Lung (tissue), 12 donors: ENCODE data around the gene HES3. TPM values are rescaled to one million over a fixed set of nuclear protein-coding genes. Genes with fewer than 3 reads are reported as not detected.

Experiments
- ATAC-seq: fragments of 200-7000 bp; cut with Tn5 transposase; one replicate; pipeline ENCODE4 v1.9.1; 2020; ENCODE audit warnings: moderate number of reproducible peaks; ENCODE audit not compliant: insufficient read depth, low FRiP score
- DNase-seq, 3 donors: peaks; one replicate each; pipeline ENCODE4 v3.0.0-alpha.2; 2013 to 2017
- H3K27ac ChIP-seq, 2 donors: one replicate each; pipeline ENCODE4 v1.5.1; 2013; ENCODE audit warnings: mild to moderate bottlenecking in 2 of 2, moderate library complexity in 2 of 2, control low read depth in 1 of 2, inconsistent platforms in 1 of 2, low read depth in 1 of 2, low read length in 1 of 2
- H3K27me3 ChIP-seq, 3 donors: one replicate each; pipeline ENCODE4 v1.5.1; 2013; ENCODE audit warnings: low read length in 2 of 3; ENCODE audit not compliant: control insufficient read depth in 3 of 3, insufficient read depth in 3 of 3
- H3K36me3 ChIP-seq, 4 donors: one replicate each; pipeline ENCODE4 v1.5.1; 2013; ENCODE audit warnings: low read length in 4 of 4, mild to moderate bottlenecking in 1 of 4, moderate library complexity in 1 of 4; ENCODE audit not compliant: control insufficient read depth in 4 of 4, insufficient read depth in 4 of 4
- H3K4me1 ChIP-seq, 5 donors: one replicate each; pipeline ENCODE4 v1.5.1; 2013; ENCODE audit warnings: low read length in 5 of 5, mild to moderate bottlenecking in 2 of 5, moderate library complexity in 1 of 5; ENCODE audit not compliant: control insufficient read depth in 5 of 5, insufficient read depth in 5 of 5
- H3K4me3 ChIP-seq: one replicate; pipeline ENCODE4 v1.5.1; 2013; ENCODE audit warnings: mild to moderate bottlenecking, control low read depth, moderate library complexity
- H3K9ac ChIP-seq, 2 donors: one replicate each; pipeline ENCODE4 v1.5.1; 2013; ENCODE audit warnings: low read length in 2 of 2, control low read depth in 1 of 2; ENCODE audit not compliant: insufficient read depth in 1 of 2
- H3K9me3 ChIP-seq, 4 donors: one replicate each; pipeline ENCODE4 v1.5.1; 2013; ENCODE audit warnings: low read length in 3 of 4, mild to moderate bottlenecking in 1 of 4, moderate library complexity in 1 of 4; ENCODE audit not compliant: control insufficient read depth in 4 of 4, insufficient read depth in 3 of 4
- WGBS, 2 donors: extraction: QIAGEN DNeasy Blood & Tissue Kit; methylation state at CpG; one replicate each; pipeline ENCODE4 v1.1.7; 2013; 5-methylcytosine and 5-hydroxymethylcytosine counted together
- polyA plus RNA-seq, 2 donors: library from polyadenylated mRNA; stranded (reverse); fragments of 200-250 nt; gene quantifications; one replicate each; pipeline ENCODE4 v1.2.1, GENCODE V29; 2013
- total RNA-seq, 2 donors: library from RNA; depleted of rRNA in 1 of 2; stranded (reverse); fragments of >200 nt in 1 of 2; gene quantifications; one replicate each; pipeline ENCODE4 v1.2.1, GENCODE V29; 2014 to 2021
- TF ChIP-seq, protein P1 (sequence below): IDR thresholded peaks from 2 replicates; pipeline ENCODE4 v1.5.1; 2012; ENCODE audit warnings: mild to moderate bottlenecking; ENCODE audit errors: control extremely low read depth, extremely low read depth
- donor health status: control.
- donor health status: control.
- donor health status: Bipolar disorder and iron deficiency.
- donor health status: healthy.
- donor health status: DM: yes; HTN: yes; CAD: no.

The HES3 gene
- total and polyA plus RNA-seq, 4 donors = not detected

DNA sequence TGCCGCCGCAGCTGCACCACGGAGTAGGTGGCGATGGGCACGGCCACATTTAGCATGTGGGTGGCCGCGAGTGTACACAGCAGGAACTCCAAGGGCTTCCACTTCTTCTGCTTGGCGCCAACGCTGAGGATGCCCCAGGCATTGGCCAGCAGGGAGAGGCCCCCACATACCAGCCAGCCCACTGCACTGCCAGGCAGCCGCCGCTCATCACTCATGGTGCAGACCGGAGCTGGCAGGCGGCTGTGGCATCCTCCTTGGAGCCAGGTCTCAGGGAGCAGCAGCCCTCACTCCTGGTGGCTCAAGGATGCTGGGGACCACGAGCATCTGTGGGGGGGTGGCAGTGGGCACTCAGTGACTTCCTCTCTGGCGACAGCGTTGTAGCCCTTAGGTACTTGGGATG, 10.7 kb downstream of the HES3 start:
- Histone ChIP-seq H3K27me3 (peaks cover 0 to 20% (median 0%) of the 10 kb centered on the region in 3 donors), H3K27ac (no peak overlapping the region), H3K4me3 (no peak overlapping the region), H3K36me3 (peaks cover 0 to 12% (median 1%) of the 10 kb centered on the region in 4 donors), H3K4me1 (peaks cover 0 to 9% (median 3%) of the 10 kb centered on the region in 5 donors), H3K9ac (no peak overlapping the region), H3K9me3 (peaks cover 0 to 5% (median 0%) of the 10 kb centered on the region in 4 donors)
- TF ChIP-seq, protein P1, sequence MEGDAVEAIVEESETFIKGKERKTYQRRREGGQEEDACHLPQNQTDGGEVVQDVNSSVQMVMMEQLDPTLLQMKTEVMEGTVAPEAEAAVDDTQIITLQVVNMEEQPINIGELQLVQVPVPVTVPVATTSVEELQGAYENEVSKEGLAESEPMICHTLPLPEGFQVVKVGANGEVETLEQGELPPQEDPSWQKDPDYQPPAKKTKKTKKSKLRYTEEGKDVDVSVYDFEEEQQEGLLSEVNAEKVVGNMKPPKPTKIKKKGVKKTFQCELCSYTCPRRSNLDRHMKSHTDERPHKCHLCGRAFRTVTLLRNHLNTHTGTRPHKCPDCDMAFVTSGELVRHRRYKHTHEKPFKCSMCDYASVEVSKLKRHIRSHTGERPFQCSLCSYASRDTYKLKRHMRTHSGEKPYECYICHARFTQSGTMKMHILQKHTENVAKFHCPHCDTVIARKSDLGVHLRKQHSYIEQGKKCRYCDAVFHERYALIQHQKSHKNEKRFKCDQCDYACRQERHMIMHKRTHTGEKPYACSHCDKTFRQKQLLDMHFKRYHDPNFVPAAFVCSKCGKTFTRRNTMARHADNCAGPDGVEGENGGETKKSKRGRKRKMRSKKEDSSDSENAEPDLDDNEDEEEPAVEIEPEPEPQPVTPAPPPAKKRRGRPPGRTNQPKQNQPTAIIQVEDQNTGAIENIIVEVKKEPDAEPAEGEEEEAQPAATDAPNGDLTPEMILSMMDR = no peak
- ATAC-seq (no peak), DNase-seq (no peak)
- 83 to 85% methylated on average over 15 to 16 of the region's 16 CpGs for WGBS, 2 donors

DNA sequence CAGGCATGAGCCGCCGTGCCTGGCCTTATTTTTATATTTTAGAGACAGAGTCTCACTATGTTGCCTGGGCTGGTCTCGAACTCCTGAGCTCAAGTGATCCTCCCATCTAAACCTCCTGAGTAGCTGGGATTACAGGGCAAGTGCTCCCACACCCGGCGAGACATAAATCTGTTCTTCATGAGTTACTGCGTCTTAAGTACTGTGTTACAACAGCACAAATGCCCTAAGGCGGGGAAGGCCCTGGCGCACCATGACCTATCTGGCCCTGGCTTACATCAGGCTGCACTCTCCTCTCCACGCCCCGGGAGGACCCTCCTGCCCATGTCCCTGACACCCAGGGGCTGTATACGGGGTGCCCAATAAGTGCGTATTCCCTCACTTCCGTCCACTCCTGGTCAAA, 12.7 kb downstream of the HES3 start:
- DNase-seq = no peak
- Histone ChIP-seq H3K27me3 (peaks cover 0 to 4% (median 0%) of the 10 kb centered on the region in 3 donors), H3K4me3 (no peak overlapping the region), H3K9ac (no peak overlapping the region), H3K4me1 (peaks cover 0 to 11% (median 5%) of the 10 kb centered on the region in 5 donors), H3K36me3 (peaks cover 0 to 12% (median 1%) of the 10 kb centered on the region in 4 donors), H3K9me3 (peaks cover 0 to 5% (median 0%) of the 10 kb centered on the region in 4 donors), H3K27ac (no peak overlapping the region)
- WGBS, 2 donors = 86 to 90% methylated on average over 12 to 13 of the region's 13 CpGs
- TF ChIP-seq, protein P1 = no peak
- ATAC-seq = no peak

DNA sequence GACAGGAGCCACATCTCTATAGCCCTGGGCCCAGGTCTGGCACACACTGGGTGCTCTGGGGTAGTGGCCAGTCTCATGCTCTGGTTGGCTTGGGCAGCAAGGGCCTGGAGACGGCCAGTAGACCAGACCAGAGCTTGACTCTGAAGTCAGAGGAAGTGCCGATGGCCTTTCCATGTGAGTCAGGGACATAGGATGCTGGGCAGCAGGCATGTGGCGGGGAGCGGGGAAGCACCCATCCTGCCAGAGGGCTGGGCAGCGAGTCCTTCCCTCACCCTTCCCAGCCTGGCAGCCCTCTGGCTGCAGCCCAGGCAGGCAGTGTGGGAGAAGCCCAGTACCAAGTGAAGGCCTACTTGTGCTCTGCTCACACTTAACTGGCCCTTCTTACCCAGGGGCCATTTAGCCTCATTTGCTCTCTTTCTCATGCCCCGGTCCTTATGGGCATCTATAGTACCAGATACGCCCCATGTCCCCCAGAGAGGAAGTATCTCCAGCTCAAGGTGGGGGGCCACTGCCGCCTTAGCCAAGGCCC, 13.6 kb downstream of the HES3 start:
- Histone ChIP-seq H3K36me3 (peaks cover 0 to 9% (median 1%) of the 10 kb centered on the region in 4 donors), H3K9me3 (peaks cover 0 to 5% (median 0%) of the 10 kb centered on the region in 4 donors), H3K9ac (no peak overlapping the region), H3K27me3 (peaks cover 0 to 4% (median 0%) of the 10 kb centered on the region in 3 donors), H3K4me1 (peaks cover 0 to 20% (median 7%) of the 10 kb centered on the region in 5 donors), H3K4me3 (no peak overlapping the region), H3K27ac (no peak overlapping the region)
- WGBS, 2 donors = 90% methylated on average over 8 of the region's 8 CpGs
- no peak for DNase-seq
- ATAC-seq = no peak
- TF ChIP-seq, protein P1 = no peak
